ENCODE results near the gene TOM1.
A peak's percentile ranks its signal among the peaks of the same experiment; 100 is the strongest.

The TOM1 gene

GRCh38 chr22:35307372-35307771 lies 7.7 kb downstream of the TOM1 start:
- no peak for DNase-seq (ENCODE audit: low read depth, low spot score)

DNA sequence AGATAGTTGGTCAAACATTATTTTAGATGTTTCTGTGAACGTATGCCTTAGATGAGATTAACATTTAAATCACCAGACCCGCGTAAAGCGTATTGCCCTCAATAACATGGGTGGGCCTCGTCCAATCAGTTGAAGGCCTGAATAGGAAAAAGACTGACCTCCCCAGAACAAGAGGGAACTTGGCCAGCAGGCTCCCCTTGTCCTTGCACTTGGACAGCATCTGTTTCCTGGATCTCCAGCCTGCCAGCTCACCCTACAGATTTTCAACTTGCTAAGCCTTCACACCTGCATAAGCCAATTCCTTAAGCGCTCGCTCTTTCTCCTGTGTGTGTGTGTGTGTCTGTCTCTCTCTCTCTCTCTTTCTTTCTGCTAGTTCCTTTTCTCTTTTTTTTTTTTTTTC lies 8.2 kb downstream of the TOM1 start:
- DNase-seq (ENCODE audit: low read depth, low spot score) = no peak

GRCh38 chr22:35308480-35309021 lies 8.9 kb downstream of the TOM1 start:
- no peak for DNase-seq (ENCODE audit: low read depth, low spot score)

GRCh38 chr22:35310556-35311550 lies 11.2 kb downstream of the TOM1 start:
- no peak for DNase-seq (ENCODE audit: low read depth, low spot score)

DNA sequence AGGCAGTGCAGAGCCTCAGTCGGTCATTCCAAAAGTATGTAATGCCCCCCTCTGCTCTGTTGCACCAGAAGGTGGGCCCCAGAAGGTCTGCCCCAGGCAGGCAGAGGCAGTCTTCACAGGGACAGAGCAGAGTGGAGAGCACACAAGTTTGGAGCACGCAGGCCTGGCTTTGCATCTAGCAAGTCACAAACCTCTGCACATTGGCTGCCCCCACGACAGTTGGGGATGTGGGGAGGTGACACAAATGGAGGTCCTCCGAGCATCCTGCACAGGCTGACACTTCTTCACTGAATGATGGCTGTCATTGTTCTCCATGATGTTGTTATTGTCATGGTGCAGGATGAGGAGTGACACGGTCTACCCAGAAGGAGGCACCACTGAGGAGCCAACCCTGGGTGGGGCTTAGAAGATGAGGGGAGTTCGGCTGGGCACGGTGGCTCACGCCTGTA lies 11.9 kb downstream of the TOM1 start:
- no peak for DNase-seq (ENCODE audit: low read depth, low spot score)

GRCh38 chr22:35312198-35313059 lies 12.7 kb downstream of the TOM1 start:
- DNase-seq (ENCODE audit: low read depth, low spot score) = no peak

- DNase-seq (ENCODE audit: low read depth, low spot score) = no peak
These were observed 13.8 kb downstream of the TOM1 start for GRCh38 chr22:35313311-35314121.

DNA sequence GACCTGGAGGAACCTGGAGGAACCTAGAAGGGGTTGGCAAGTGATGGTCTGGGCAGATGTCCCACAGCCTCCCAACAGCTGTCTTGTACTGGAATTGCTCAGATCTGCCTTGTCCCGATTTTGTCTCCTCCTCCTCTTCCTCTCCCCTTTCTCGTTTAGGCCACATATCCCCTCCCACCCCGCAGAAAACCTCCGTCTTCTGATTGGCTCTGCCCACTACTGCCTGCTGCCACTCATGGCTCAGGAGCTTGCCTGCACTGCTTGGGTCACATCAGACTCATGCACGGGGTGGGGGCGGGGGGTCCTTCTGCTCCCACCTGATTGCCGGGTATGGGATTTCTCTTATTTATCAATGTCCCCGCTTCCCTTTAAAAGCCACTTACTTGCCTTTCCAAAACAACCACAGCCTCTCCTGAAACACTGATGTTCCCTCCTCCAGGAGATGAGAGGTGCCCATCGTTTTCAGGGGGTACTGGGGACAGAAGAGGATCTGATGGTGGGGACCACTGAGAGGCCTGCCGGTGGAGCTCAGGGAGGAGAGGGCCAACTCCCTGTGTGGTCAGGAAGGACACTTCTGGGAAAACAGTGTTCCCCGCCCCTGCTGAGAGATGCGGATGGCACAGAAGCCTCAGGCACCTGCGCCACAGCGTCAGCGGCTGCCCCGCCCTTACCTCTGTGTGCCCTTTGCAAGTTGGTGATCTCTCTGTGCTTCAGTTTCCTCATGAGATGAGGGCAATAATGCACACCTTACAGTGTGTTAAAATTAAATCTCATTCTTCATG lies 14.7 kb downstream of the TOM1 start:
- peak; percentile 40 for DNase-seq (ENCODE audit: low read depth, low spot score)

GRCh38 chr22:35315141-35315854 lies 15.6 kb downstream of the TOM1 start:
- DNase-seq (ENCODE audit: low read depth, low spot score) = no peak

DNA sequence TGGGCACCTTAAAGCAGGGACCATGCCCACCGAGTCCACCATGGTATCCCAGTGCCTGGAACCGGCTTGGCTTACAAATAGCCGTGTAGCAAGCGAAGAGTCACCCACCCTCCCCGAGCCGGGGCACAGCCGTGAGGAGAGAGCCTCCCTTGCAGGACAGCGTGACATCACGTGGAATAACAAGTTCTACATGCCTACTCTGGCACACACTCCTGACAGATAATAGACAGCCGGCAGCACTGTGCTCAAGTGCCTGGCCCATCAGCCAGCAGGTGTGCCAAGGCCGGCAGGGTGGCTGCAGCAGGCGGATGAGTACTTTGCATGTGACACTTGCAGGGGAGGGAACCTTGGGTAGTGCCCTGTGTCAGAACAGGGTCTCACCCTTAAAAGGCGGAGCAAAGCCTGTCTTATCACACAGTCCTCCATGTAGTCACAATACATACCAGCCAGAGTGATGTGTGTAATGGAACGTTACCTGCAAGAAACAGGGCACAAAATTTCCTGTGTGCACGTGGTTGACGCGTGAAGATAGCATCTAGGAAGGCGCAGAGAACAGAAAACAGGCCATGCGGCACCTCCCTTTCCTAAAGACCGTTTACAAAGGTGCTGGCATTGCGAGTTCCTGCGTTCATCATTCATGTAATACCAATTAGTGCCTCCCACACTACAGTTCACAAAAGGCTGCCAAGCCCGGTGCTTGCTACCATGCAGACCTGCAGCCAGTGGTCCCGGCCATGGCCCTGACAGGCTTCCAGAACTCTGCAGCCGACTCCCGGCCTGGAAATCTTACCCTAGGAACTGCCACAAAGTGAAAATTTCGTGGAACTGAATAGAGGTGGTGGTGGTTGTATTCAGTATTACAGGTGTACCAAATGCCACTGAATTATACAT lies 16.4 kb downstream of the TOM1 start:
- DNase-seq (ENCODE audit: low read depth, low spot score) = no peak

DNA sequence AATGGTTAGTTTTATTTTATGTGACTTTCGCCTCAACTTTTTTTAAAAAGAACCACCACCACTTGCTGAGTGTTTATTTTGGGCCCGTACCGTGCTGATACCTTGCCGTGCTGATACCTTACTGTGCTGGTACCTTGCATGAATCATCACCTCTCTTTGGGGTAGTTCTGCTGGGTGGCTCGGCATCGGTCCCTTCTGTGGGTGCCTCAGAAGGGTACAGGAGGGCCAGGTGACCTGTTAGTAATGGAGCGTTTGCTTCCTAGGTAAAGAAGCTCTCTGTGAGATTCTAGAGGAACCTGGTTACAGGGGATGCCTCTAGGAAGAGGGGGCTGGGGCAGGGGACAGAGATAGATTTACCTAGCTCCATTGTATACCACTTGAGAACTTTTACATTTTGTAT lies 17.1 kb downstream of the TOM1 start:
- DNase-seq (ENCODE audit: low read depth, low spot score) = no peak

DNA sequence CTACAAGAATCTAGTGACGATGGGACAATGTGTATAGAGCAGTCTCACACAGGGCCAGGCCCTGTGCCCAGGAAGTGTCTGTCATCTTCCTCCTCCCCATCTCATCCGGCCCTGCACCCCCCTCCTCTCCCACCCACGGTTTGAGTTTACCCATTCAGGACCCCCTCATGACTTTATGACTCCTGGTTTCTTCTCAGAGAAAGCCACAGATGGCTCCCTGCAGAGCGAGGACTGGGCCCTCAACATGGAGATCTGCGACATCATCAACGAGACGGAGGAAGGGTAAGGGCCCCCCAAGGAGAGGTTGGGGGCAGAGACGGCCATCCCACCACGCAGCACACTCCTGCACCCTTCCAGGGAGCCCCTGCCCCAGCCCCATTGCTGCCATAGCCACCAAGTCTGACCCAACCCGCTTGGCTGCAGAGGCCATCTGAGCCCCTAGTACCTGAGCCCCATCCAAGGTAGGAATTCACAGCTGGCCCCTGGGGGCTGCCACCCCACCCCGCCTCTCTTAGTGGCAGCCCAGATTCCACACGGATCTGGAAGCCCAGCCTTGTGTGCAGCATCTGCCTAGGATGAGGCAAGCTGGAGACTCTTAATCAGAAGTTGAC lies 18.1 kb downstream of the TOM1 start:
- DNase-seq (ENCODE audit: low read depth, low spot score) = no peak

GRCh38 chr22:35318346-35319215 lies 18.9 kb downstream of the TOM1 start:
- no peak for DNase-seq (ENCODE audit: low read depth, low spot score)

DNA sequence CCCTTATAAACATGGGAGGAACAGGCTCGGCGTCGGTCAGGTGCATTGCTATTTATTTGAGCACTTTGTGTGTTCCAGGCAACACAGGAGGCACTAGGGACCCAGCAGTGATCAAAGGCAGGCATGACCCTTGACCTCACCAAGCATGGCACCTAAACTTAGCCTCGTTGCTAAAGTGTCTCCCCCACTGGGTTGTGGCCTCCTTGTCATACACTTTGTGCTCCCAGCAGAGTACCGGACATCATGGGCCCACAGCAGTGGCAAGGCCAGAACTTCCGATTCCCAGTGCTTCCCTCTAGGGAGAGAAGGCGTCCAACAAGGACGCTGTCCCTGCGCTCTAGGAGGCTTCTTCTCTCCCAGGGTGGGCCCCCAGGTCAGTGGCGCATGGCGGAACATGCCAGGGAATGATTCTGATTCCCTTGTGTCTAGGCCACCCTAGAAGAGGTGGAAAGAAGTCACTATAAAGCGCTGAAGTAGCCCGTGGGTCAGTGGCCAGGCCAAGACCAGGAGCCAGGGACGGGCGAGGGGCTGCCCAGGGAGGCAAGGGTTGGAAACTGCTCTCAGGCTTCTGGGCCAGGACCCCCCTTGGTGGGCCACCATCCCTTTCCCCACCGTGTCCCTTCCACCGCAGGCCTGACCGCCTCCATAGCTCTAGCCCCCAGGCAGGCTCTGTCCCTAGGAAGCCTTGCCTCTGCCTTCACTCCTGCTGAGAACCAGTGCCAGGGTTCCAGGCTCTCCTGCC lies 19.7 kb downstream of the TOM1 start:
- no peak for DNase-seq (ENCODE audit: low read depth, low spot score)

- no peak for DNase-seq (ENCODE audit: low read depth, low spot score)
These were observed 22.4 kb downstream of the TOM1 start for GRCh38 chr22:35322126-35322525.

DNA sequence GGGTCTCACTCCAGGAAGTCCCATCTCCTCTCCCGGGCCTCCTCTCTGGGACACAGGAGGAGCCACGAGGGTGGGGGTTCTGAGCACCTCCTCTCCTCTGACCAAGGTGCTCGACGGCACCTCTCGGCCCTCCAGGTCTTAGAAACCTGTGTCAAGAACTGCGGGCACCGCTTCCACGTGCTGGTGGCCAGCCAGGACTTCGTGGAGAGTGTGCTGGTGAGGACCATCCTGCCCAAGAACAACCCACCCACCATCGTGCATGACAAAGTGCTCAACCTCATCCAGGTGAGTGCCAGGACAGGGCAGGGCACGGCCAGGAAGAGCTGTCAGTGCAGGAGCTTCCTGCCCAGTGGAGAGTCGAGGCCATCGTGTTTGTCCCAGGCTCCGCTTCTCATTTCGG lies 23.2 kb downstream of the TOM1 start:
- DNase-seq (ENCODE audit: low read depth, low spot score) = no peak

GRCh38 chr22:35323305-35323704 lies 23.6 kb downstream of the TOM1 start:
- no peak for DNase-seq (ENCODE audit: low read depth, low spot score)

All from ELF-1 (cell line).